SKM-1 (cell line): ENCODE measurements around the gene KCNV2.
"Not testable (repeated sequence)": the region's sequence is repeated elsewhere in the genome, so short reads cannot be mapped to it uniquely, and the experiment has no call there.

ENCODE experiments used
- DNase-seq: peaks from one replicate; lab custom pipeline; 2025; ENCODE audit not compliant: unreplicated experiment; lab: John Stamatoyannopoulos, UW

KCNV2 gene

GRCh38 chr9:2717385-2717784, at the start of gene KCNV2:
TSS of gene KCNV2 (plus strand) at chr9:2717510. CDS start at chr9:2717740, 230 bp downstream.
- DNase-seq = no peak

GRCh38 chr9:2673161-2673560, 44.1 kb upstream of the KCNV2 start:
- DNase-seq = no peak

GRCh38 chr9:2674141-2674824, 43.0 kb upstream of the KCNV2 start:
- no peak for DNase-seq

DNA sequence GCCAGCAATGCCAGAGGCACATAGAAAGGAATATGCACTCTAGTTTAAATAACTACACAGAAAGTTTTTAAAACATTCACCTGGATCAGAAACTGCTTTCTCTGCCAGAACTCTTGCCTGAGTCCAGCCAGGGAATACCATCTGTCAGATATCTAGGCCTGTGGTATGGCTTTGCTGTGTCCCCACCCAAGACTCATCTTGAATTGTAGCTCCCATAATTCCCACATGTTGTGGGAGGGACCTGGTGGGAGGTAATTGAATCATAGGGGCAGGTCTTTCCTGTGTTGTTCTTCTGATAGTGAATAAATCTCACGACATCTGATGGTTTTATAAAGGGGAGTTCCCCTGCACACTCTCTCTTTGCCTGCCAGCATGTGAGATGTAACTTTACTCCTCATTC, 41.5 kb upstream of the KCNV2 start:
- DNase-seq = no peak

DNA sequence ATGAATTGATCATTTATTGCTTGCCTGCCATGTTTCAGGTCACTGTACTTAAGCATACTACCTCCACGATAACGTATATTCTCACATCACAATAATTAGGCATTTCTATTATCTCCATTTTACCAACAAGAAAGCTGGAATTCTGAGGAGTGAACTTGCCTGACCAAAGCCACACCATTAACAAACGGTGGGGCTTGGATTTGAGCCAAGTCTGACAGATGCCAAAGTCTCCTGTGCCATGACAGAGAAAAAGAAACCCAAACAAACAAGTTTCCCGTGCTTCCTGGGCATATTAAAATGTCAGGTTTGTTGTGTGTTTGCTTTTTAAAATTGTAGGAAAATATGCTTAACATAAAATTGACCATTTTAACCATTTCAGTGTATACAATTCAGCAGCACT, 40.8 kb upstream of the KCNV2 start:
- no peak for DNase-seq

DNA sequence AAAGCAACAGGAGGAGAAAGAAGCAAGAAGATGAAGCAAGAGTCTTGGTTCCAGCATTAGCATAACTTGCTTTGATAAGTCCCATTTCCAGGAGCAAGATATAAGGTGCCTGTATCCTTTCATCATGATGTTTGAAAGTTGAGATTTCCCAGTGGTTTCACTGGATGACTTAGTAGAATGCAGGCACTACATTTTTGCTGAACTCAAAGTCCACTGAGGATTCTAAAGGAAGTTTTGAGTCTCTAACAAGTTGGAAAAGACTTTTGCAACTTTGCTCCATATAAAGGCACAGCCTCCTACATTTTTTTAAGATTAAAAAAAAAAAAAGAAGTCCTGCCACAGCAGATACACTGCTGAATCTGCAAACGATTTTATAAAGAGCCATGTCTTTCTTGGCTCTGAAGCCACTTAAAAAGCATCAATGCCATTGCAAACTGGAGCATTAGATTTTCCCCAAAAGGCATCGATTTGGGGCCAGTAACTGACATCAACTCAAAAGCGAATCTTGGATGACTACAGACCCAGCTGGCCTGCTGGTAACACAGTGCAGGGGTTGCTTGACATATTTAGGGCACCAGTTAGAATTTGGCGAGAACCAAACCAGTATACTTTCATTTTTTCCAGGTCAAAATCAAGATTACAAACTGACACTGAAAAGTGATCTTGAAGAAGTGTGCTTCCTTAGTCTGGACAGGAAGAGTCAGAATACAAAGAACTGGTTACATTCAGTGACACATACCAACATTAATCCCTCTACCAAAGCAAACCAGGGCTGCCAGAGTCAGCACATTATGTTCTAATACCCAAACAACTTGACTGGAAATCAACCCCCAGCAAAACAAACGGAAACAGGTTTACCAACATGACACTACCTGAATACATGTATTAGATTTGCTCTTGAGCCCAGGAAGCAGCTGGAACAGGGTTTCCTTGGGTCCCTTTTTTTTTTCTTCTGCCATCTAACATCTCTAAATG, 39.1 kb upstream of the KCNV2 start:
- no peak for DNase-seq

DNA sequence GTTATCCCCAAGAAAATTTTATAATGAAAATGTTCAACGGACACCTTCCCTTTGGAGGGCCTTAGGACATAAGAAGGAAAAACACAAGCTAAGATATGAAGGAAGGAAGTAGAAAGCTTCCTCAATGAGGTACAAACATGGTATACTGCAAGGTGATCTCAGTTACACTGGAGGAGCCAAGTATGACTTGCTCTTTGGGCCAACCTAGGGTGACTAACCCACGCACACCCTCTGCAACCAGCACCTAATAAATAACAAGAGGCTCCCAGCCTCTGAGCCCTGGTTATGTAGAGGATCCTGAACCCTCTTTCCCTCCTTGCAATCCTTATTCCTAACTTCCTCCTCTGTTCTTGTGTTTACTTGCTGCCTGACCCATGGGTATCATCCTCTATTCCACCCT, 38.3 kb upstream of the KCNV2 start:
- DNase-seq = no peak

GRCh38 chr9:2681981-2682380, 35.3 kb upstream of the KCNV2 start:
- no peak for DNase-seq

DNA sequence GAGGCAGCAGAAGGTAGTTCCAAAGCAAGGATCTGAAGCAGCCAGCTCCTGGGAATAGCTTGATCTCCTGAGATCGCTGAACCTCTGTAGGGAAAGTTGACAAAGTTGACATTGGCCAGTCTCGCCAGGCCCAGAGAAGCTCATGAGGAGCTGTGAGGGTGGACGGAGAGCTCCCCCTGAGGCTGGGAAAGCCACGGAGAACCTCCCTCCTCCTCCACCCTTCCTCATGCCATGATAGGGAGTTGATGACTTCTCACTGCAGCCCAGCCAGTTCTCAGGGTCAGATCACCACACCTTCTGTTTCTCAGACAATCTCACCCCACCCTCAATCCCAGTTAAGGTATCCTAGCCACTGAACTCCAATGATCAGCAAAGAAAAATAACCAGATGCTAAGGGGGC, 30.4 kb upstream of the KCNV2 start:
- DNase-seq = no peak

DNA sequence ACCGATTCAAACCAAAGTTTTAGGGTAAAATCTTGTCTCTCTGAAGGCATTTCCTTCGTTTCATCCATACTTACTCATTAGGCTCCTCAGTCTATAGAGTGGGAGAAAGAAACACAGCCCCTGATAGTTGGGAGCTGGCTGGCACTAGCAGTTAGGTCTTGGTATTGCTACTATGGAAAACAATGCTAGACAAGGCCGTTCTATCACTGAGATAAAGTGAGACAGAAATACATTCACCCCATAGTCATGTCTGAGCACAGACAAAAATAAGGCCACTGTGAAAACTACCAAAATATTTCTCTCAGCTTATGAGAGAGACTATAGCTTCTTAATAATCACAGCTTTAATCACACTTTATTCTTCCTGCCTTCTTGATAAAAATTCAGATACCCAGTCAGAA, 28.7 kb upstream of the KCNV2 start:
- DNase-seq = no peak

- DNase-seq = no peak
Measured at GRCh38 chr9:2691212-2691611, 26.1 kb upstream of the KCNV2 start.

GRCh38 chr9:2691626-2692025, 25.7 kb upstream of the KCNV2 start:
- no peak for DNase-seq

GRCh38 chr9:2693056-2693455, 24.3 kb upstream of the KCNV2 start:
- no peak for DNase-seq

DNA sequence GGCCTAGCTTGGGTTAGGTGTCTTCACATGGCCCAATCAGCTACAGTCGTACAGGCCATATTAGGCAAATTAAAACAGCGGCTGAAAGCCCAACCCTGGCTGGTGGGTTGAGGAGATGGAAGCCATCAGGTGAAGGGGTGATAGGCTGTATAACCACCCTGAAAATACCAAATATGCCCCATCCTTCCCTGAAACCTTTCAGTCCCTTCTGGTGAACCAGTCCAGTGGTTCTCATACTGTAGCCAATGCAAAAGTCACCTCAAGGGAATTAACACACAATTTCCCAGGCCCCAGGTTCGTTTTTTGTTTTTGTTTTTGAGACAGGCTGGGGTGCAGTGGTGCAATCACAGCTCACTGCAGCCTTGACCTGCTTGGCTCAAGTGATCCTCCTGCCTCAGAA, 19.8 kb upstream of the KCNV2 start:
- no peak for DNase-seq

- no peak for DNase-seq
Measured at GRCh38 chr9:2700398-2700797, 16.9 kb upstream of the KCNV2 start.

DNA sequence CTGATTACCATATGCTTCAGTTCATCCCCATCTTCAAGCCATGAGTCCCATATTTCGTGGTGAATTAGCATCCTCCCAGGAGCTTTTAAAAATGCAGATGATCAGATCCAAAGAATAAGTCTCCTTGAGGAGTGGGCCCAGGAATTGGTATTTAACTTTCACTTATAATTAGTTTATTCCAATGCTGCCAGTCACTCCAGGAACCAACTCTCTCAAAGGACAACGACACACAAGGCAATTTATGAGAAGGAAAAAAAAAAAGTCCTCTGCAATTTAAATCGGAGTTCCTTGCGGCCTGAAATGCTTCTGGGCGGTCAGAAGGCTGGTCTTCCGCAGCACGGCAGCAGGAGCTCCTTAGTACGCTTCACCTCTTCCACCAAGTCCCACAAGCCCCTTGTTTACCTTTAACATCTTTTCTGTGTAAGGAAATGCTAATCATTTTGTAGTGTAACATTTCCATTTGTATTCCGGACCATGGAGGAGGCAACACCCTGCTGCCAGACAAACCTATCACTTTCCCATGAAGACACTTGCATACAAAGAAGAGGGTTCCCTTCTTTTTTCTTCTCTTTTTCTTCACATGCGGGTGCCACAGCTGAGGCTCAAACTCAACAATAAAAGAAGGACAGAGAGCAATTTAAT, 16.3 kb upstream of the KCNV2 start:
- DNase-seq = no peak

DNA sequence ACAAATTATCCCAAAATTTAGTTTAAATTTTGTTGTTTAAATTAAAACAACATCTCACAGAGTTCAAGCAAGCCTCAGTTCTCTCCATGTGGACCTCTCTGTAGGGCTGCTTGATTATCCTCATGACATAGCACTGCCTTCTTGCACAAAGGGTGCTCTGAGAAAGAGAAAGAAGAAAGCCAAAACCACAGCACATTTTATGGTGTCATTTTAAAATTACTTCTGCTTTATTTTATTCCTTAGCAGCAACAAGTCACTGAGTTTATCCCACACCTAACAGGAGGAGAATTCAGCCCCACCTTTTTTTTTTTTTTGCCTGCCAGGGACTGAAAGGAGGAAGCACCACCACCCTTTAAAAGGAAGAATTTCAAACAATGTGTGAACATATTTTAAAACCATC, 12.8 kb upstream of the KCNV2 start:
- DNase-seq = peak; percentile 86

GRCh38 chr9:2707256-2707655, 10.1 kb upstream of the KCNV2 start:
- DNase-seq = not testable (repeated sequence)

DNA sequence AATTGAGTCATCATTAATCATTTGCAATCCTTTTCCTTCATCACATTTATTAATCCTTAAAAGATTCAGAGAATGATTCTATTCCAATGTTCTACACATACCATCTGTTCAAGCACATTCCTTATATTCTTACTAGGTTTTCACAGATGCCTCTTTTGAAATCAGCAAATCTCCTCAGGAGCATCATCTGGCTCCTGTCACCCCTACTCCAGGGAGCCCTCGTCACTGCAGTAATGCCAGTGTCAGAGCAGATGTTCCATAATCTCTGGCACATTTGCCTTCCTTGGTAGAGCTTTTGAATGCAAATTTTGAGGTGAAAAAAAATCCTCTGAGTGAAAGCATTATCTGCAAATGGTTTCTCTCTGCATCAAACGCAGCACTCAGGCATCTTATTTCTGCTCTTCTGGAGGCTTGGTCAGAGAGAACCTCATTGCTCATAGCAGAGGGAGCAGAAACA, 7.6 kb upstream of the KCNV2 start:
- no peak for DNase-seq

DNA sequence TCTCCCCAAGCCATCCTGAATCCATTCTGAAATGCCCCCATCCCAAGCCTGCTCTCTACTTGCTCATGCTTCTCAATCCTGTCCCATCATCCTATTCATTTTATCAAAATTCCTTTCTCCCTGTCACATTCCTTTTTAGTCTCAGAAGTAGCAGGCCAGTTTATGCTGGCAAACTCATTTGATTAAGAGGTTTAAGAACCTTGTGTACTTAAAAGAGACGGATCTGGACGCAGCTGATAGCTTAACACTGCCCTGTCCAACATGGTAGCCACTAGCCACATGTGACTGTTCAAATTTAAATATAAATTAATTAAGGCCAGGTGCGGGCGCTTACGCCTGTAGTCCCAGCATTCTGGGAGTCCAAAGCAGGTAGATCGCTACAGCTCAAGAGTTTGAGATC, 5.6 kb upstream of the KCNV2 start:
- DNase-seq = no peak

DNA sequence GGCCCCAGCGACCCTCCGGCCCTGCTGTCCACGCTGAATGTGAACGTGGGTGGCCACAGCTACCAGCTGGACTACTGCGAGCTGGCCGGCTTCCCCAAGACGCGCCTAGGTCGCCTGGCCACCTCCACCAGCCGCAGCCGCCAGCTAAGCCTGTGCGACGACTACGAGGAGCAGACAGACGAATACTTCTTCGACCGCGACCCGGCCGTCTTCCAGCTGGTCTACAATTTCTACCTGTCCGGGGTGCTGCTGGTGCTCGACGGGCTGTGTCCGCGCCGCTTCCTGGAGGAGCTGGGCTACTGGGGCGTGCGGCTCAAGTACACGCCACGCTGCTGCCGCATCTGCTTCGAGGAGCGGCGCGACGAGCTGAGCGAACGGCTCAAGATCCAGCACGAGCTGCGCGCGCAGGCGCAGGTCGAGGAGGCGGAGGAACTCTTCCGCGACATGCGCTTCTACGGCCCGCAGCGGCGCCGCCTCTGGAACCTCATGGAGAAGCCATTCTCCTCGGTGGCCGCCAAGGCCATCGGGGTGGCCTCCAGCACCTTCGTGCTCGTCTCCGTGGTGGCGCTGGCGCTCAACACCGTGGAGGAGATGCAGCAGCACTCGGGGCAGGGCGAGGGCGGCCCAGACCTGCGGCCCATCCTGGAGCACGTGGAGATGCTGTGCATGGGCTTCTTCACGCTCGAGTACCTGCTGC, 839 bp downstream of the KCNV2 start:
- DNase-seq = no peak
